Suppressor macrophage treated with lipopolysaccharide for 1 hour (primary cell): ENCODE data around the gene SDR39U1.

ENCODE experiments used
- DNase-seq, 3 donors: peaks; one replicate each; pipeline ENCODE4 v3.0.0-alpha.2; 2020 to 2022

Gene SDR39U1

GRCh38 chr14:24408764-24409163 lies 33.8 kb downstream of the SDR39U1 start:
- DNase-seq = no peak

- no peak for DNase-seq
These were observed 34.8 kb downstream of the SDR39U1 start for GRCh38 chr14:24407608-24408325.

- DNase-seq = no peak
These were observed 36.2 kb downstream of the SDR39U1 start for GRCh38 chr14:24406416-24406815.

GRCh38 chr14:24404814-24405213 lies 37.8 kb downstream of the SDR39U1 start:
- no peak for DNase-seq

GRCh38 chr14:24403294-24403998 lies 39.1 kb downstream of the SDR39U1 start:
- DNase-seq = no peak

GRCh38 chr14:24401810-24402702 lies 40.5 kb downstream of the SDR39U1 start:
- DNase-seq = no peak

- peak in 1 of 3 donors; percentile 38 for DNase-seq
These were observed 42.4 kb downstream of the SDR39U1 start for GRCh38 chr14:24399999-24400718.

GRCh38 chr14:24399447-24399822 lies 43.1 kb downstream of the SDR39U1 start:
- no peak for DNase-seq

GRCh38 chr14:24398653-24399446 lies 43.7 kb downstream of the SDR39U1 start, which contains the start of gene NYNRIN:
TSS of gene NYNRIN (plus strand) at chr14:24399003. CDS start at chr14:24399247, 244 bp downstream.
- DNase-seq = peak in 2 of 3 donors; percentile 14 to 44

GRCh38 chr14:24398293-24398652 lies 44.3 kb downstream of the SDR39U1 start:
- no peak for DNase-seq

GRCh38 chr14:24397639-24398292 lies 44.8 kb downstream of the SDR39U1 start:
- DNase-seq = no peak

- peak in 2 of 3 donors; percentile 21 to 28 for DNase-seq
These were observed 46.7 kb downstream of the SDR39U1 start for GRCh38 chr14:24395609-24396582.

- no peak for DNase-seq
These were observed 48.3 kb downstream of the SDR39U1 start for GRCh38 chr14:24394275-24394674.

GRCh38 chr14:24392325-24393091 lies 50.1 kb downstream of the SDR39U1 start:
- no peak for DNase-seq

- peak in 2 of 3 donors; percentile 25 to 40 for DNase-seq
These were observed 51.7 kb downstream of the SDR39U1 start for GRCh38 chr14:24390701-24391468.
